ENCODE data around the gene SPEM2. TPM values are rescaled to one million over a fixed set of nuclear protein-coding genes. Genes with fewer than 3 reads are reported as not detected.

The SPEM2 gene
- total RNA-seq, 1 experiment from 2014 or later, result not detected

DNA sequence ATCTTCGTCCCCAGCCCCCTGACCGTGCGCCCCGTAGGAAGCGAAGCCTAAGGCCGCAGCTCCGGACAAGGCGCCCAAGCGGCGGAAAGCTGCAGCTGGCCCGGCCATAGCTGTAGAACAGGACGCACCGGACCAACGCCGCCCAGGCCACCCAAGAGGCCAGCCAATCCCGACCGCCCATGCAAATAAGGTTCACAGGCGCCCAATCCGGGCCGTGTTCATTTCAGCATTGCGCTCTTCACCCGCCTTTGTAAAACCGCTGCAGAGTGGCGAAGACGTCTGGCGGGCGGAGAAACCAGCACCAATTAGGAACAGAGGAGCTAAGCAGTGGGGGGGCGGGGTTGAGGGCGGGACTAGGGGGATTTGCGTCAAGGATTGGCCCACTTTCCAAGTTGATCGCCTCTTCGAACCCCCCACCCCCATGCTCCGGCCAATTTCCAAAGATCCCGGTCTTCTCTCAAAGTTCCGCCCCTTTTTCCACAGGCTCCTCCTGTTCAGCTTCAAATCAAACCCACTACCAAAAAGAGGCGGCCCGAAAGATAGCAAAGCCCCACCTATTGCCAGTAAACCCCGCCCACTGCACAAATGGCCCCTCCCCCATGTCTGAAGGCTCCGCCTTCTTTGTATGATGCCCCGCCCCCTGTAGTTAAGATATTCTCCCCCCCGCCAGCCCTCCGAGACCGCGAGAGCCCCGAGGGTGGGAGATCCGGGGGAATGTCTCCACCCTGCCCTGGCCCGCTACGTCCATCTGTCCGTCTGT, 21.3 kb upstream of the SPEM2 start, which contains the start of gene TMEM256:
Gene TMEM256 (minus strand): TSS at position 121 of the 760 bp plus-strand sequence. CDS start 13 bp downstream, at position 108.
- H3K9me2 ChIP-seq (replicated peaks; ENCODE audit: low read length), result no peaks in the 10 kb centered on the region
- H3K9ac ChIP-seq (ENCODE audit: low read length), result peak within 1 kb of the TSS; percentile 73
- ATAC-seq, result peak; percentile 87
- TF ChIP-seq, protein P1, sequence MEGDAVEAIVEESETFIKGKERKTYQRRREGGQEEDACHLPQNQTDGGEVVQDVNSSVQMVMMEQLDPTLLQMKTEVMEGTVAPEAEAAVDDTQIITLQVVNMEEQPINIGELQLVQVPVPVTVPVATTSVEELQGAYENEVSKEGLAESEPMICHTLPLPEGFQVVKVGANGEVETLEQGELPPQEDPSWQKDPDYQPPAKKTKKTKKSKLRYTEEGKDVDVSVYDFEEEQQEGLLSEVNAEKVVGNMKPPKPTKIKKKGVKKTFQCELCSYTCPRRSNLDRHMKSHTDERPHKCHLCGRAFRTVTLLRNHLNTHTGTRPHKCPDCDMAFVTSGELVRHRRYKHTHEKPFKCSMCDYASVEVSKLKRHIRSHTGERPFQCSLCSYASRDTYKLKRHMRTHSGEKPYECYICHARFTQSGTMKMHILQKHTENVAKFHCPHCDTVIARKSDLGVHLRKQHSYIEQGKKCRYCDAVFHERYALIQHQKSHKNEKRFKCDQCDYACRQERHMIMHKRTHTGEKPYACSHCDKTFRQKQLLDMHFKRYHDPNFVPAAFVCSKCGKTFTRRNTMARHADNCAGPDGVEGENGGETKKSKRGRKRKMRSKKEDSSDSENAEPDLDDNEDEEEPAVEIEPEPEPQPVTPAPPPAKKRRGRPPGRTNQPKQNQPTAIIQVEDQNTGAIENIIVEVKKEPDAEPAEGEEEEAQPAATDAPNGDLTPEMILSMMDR (conservative IDR thresholded peaks at IDR 0.05; ENCODE audit: low read depth, low read length), result no peak
- TF ChIP-seq EZH2phosphoT487 (IDR thresholded peaks at IDR 0.05; ENCODE audit: borderline replicate concordance, low read length) (no peak), EZH2 (IDR thresholded peaks at IDR 0.05; ENCODE audit: low read length, unreplicated experiment) (no peak)
- no peaks in the 10 kb centered on the region for H4K20me1 ChIP-seq (ENCODE audit: low read length)
- H3K27me3 ChIP-seq (ENCODE audit: low read length), result no peaks in the 10 kb centered on the region
- H3K79me2 ChIP-seq (ENCODE audit: low read length), result peaks cover 6% of the 10 kb centered on the region; the same call in 1 of the 2 replicates
- H3K4me1 ChIP-seq (ENCODE audit: insufficient read depth, low read length), result peaks cover 9% of the 10 kb centered on the region
- ChIA-PET CTCF (interaction anchor here (0.8 to 1.2 kb wide), 5 partner anchors 10 to 284 kb away, joined by 3 to 6 read pairs (median 4); partner anchors contain the start of genes ACADVL, DLG4 and PLSCR3), POLR2A (ENCODE audit: unreplicated experiment) (interaction anchor here (0.5 to 0.7 kb wide), 5 partner anchors 10 to 1935 kb away, joined by 3 to 5 read pairs (median 3); partner anchors contain the start of genes DHX33 and PLSCR3)
- intact Hi-C loops (cut with micrococcal nuclease), result loop anchor here (1.0 kb wide), 2 partner anchors 10 to 31 kb away; partner anchors contain the start of genes PLSCR3 and TMEM102
- H2AFZ ChIP-seq (ENCODE audit: low read length), result peak within 1 kb of the TSS; percentile 80
- 0 out of 2 replicates have a peak within 1 kb of the TSS, but pooled peaks have one; percentile 13 for H3K27ac ChIP-seq (ENCODE audit: low read length)
- H3K4me2 ChIP-seq (ENCODE audit: low read length), result peak within 1 kb of the TSS; percentile 93
- no peaks in the 10 kb centered on the region for H3K36me3 ChIP-seq (ENCODE audit: low read depth, low read length)
- H3K9me3 ChIP-seq (ENCODE audit: low read length), result no peaks in the 10 kb centered on the region
- BruUV-seq (replicated peaks), result no TSS peak
- peak; percentile 97 for DNase-seq
- H3K4me3 ChIP-seq (ENCODE audit: low read length), result peak within 1 kb of the TSS; percentile 85
- no peaks in the 10 kb centered on the region for H3F3A ChIP-seq (ENCODE audit: low read length, unreplicated experiment)

DNA sequence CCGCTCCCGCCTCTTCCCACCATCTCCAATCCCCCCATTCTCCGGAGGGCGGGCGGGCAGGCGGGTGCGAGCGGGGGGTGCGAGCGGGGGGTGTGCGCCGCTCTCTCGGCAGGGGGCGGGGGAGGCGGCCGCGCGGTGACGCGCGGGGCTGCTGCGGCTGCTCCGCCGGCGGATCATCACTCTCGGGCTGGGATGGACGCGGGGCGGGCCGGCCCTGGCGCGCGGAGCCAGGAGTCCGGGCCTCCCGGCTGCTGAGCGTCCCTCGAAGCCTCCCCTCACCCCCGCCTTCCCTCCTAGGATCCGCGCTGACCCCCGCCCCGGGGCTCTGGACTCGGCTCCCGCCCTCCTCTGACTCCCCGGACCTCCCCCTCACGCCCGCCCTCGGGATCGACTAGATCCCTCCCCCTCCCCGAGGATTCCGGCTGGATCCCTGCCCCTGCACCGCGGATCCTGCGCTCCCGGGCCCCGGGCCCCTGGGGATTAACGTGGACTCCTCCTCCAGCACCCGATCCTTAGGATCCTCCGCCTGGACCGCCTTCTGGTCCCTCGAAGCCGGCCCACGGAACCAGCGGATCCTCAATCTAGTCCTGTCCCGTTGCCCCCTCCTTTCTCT, 20.6 kb upstream of the SPEM2 start:
- no TSS peak for BruUV-seq (replicated peaks)
- Histone ChIP-seq H3K9me2 (replicated peaks; ENCODE audit: low read length) (no peaks in the 10 kb centered on the region), H3K4me1 (ENCODE audit: insufficient read depth, low read length) (peaks cover 9% of the 10 kb centered on the region), H3K4me3 (ENCODE audit: low read length) (peak overlapping the region; percentile 81), H3K79me2 (ENCODE audit: low read length) (peaks cover 6% of the 10 kb centered on the region; the same call in 1 of the 2 replicates), H3K9ac (ENCODE audit: low read length) (peak overlapping the region; percentile 60), H3K4me2 (ENCODE audit: low read length) (peak overlapping the region; percentile 93), H3K27me3 (ENCODE audit: low read length) (no peaks in the 10 kb centered on the region), H3K27ac (ENCODE audit: low read length) (no peak overlapping the region), H3K36me3 (ENCODE audit: low read depth, low read length) (no peaks in the 10 kb centered on the region), H3K9me3 (ENCODE audit: low read length) (no peaks in the 10 kb centered on the region), H3F3A (ENCODE audit: low read length, unreplicated experiment) (no peaks in the 10 kb centered on the region), H4K20me1 (ENCODE audit: low read length) (no peaks in the 10 kb centered on the region), H2AFZ (ENCODE audit: low read length) (peak overlapping the region; percentile 71)
- no peak for TF ChIP-seq EZH2phosphoT487 (IDR thresholded peaks at IDR 0.05; ENCODE audit: borderline replicate concordance, low read length)
- TF ChIP-seq EZH2 (IDR thresholded peaks at IDR 0.05; ENCODE audit: low read length, unreplicated experiment), result no peak
- TF ChIP-seq, protein P1 (conservative IDR thresholded peaks at IDR 0.05; ENCODE audit: low read depth, low read length), result no peak
- ATAC-seq, result peak; percentile 28
- CTCF ChIA-PET, result interaction anchor here (0.8 to 1.1 kb wide), 4 partner anchors 11 to 284 kb away, joined by 3 to 6 read pairs (median 4); partner anchors contain the start of genes ACADVL, DLG4 and PLSCR3
- no peak for DNase-seq
- POLR2A ChIA-PET (ENCODE audit: unreplicated experiment), result interaction anchor here (0.6 kb wide), 1 partner anchor 157 kb away, joined by 3 read pairs; no protein-coding TSS in a partner anchor
- intact Hi-C loops (cut with micrococcal nuclease), result loop anchor here (1.0 kb wide), 2 partner anchors 11 to 30 kb away; partner anchors contain the start of genes PLSCR3 and TMEM102
